Endothelial cell of umbilical vein (primary cell): ENCODE measurements around the gene TMEM135. TPM values are rescaled to one million over a fixed set of nuclear protein-coding genes. Genes with fewer than 3 reads are reported as not detected.

Source experiments
- BruUV-seq: library from RNA; stranded (reverse); fragments of 400-500 nt; replicated peaks from 2 replicates; lab custom pipeline; 2021; lab: Mats Ljungman, UMichigan
- CTCF ChIA-PET: fragments of 300-600, 350-600 bp; sonication (Branson Sonifier 250); formaldehyde crosslinking; loops from one replicate; lab custom pipeline; 2021; ENCODE audit warnings: antibody characterized with exemption, inconsistent platforms; lab: Charles Lee
- POLR2A ChIA-PET: fragments of 300-600, 350-600 bp; sonication (Branson Sonifier 250); formaldehyde crosslinking; loops from one replicate; lab custom pipeline; 2021; ENCODE audit warnings: antibody characterized with exemption, inconsistent platforms; lab: Charles Lee
- DNase-seq: peaks from one replicate; pipeline ENCODE4 v3.0.0-alpha.2; 2011; ENCODE audit warnings: low read depth, low spot score
- FAIRE-seq: peaks from 2 replicates; lab custom pipeline; 2011; peaks lifted over from hg19 to GRCh38; lab: Jason Lieb, UNC
- H2AFZ ChIP-seq: 2 replicates; pipeline ENCODE4 v1.6.0; 2012; ENCODE audit warnings: low read depth, low read length, control low read depth, inconsistent platforms
- H3K27ac ChIP-seq: 2 replicates; pipeline ENCODE4 v1.5.1; 2011; ENCODE audit warnings: low read depth, mild to moderate bottlenecking, control low read depth, low read length, moderate library complexity; ENCODE audit not compliant: insufficient read depth
- H3K27me3 ChIP-seq, 2 experiments: 2 replicates each; pipeline versions ENCODE4 v1.6.0 to v1.6.1; 2011; ENCODE audit warnings: low read length in 2 of 2, mixed read lengths in 1 of 2; ENCODE audit not compliant: control insufficient read depth in 2 of 2, insufficient read depth in 2 of 2
- H3K36me3 ChIP-seq, 2 experiments: 2 replicates in 1 of 2; 3 replicates in 1 of 2; pipeline ENCODE4 v1.5.1; 2011; ENCODE audit warnings: low read length in 2 of 2, mild to moderate bottlenecking in 1 of 2, moderate library complexity in 1 of 2; ENCODE audit not compliant: control insufficient read depth in 2 of 2, insufficient read depth in 2 of 2; ENCODE audit errors: extremely low read depth in 1 of 2
- H3K4me1 ChIP-seq: 3 replicates; pipeline ENCODE4 v1.5.1; 2011; ENCODE audit warnings: mild to moderate bottlenecking, low read length; ENCODE audit not compliant: control insufficient read depth, insufficient read depth; ENCODE audit errors: extremely low read depth
- H3K4me2 ChIP-seq: 2 replicates; pipeline ENCODE4 v1.6.1; 2011; ENCODE audit warnings: low read length, control low read depth, mixed read lengths; ENCODE audit not compliant: insufficient read depth
- H3K4me3 ChIP-seq, 3 experiments: fragments of 200-600 bp in 1 of 3; sonication (generic), shearing (Covaris generic) in 1 of 3; replicated peaks in 1 of 3; 2 replicates each; pipeline ENCODE4 v1.5.1; 2011 to 2016; ENCODE audit warnings: control low read depth in 3 of 3, low read length in 3 of 3, mild to moderate bottlenecking in 2 of 3, inconsistent platforms in 1 of 3, low read depth in 1 of 3, moderate library complexity in 1 of 3; ENCODE audit not compliant: insufficient read depth in 1 of 3
- H3K79me2 ChIP-seq: 2 replicates; pipeline ENCODE4 v1.6.0; 2012; ENCODE audit warnings: low read length, inconsistent platforms; ENCODE audit not compliant: control insufficient read depth, insufficient read depth
- H3K9ac ChIP-seq: replicated peaks from 2 replicates; pipeline ENCODE3; 2011; ENCODE audit warnings: low read length, control low read depth; ENCODE audit not compliant: insufficient read depth; ENCODE audit errors: extremely low read depth
- H3K9me1 ChIP-seq: replicated peaks from 3 replicates; pipeline ENCODE4 v1.6.0; 2011; ENCODE audit warnings: mild to moderate bottlenecking, low read length; ENCODE audit not compliant: control insufficient read depth, insufficient read depth; ENCODE audit errors: extremely low read depth
- H3K9me3 ChIP-seq: replicated peaks from 2 replicates; pipeline ENCODE4 v1.5.1; 2012; ENCODE audit warnings: low read length, inconsistent platforms; ENCODE audit not compliant: control insufficient read depth, insufficient read depth
- H4K20me1 ChIP-seq: replicated peaks from 2 replicates; pipeline ENCODE3; 2011; ENCODE audit warnings: mild to moderate bottlenecking, low read length; ENCODE audit not compliant: control insufficient read depth, insufficient read depth; ENCODE audit errors: extremely low read depth
- EZH2 ChIP-seq: IDR thresholded peaks from 2 replicates; pipeline ENCODE4 v1.6.1; 2012; ENCODE audit warnings: borderline replicate concordance, low read depth, mild to moderate bottlenecking, moderate library complexity, low read length, inconsistent platforms; ENCODE audit not compliant: severe bottlenecking
- FOS ChIP-seq: IDR thresholded peaks from 2 replicates; pipeline ENCODE4 v1.6.1; 2011; ENCODE audit warnings: mild to moderate bottlenecking, low read length, moderate library complexity, borderline replicate concordance; ENCODE audit not compliant: insufficient read depth
- GATA2 ChIP-seq: IDR thresholded peaks from 2 replicates; pipeline ENCODE4 v1.7.0; 2011; ENCODE audit warnings: low read depth, mild to moderate bottlenecking, moderate library complexity, mixed read lengths, low read length; ENCODE audit not compliant: insufficient read length, insufficient read depth
- JUN ChIP-seq: IDR thresholded peaks from 2 replicates; pipeline ENCODE4 v1.6.1; 2011; ENCODE audit warnings: borderline replicate concordance, low read depth; ENCODE audit not compliant: insufficient read length, insufficient read depth
- MYC ChIP-seq: IDR thresholded peaks from one replicate; pipeline ENCODE4 v1.6.1; 2011; ENCODE audit warnings: mild to moderate bottlenecking, low read depth, low read length
- POLR2A ChIP-seq: IDR thresholded peaks from 2 replicates; pipeline ENCODE4 v1.6.1; 2012; ENCODE audit warnings: low read depth, mild to moderate bottlenecking, control low read depth, low read length
- POLR2AphosphoS5 ChIP-seq: IDR thresholded peaks from 2 replicates; pipeline ENCODE4 v1.6.1; 2012; ENCODE audit warnings: low read depth, mild to moderate bottlenecking, control low read depth, low read length, moderate library complexity; ENCODE audit not compliant: insufficient read depth
- dilution Hi-C: fragments of 300-500 bp; cut with MboI; formaldehyde crosslinking; loops from one replicate; pipeline ENCODE4 v1.15.0; 2019; ENCODE audit warnings: low sequenced_read_pairs; ENCODE audit not compliant: extremely low pct_ligation_motif_present
- intact Hi-C: fragments of 100-400 bp; cut with micrococcal nuclease; formaldehyde crosslinking; loops from one replicate; pipeline ENCODE4 v1.10.0; 2022
- polyA plus RNA-seq, 4 experiments: library from polyadenylated mRNA; depleted of rRNA in 3 of 4; stranded (reverse) in 3 of 4; unstranded in 1 of 4; fragments of >200 nt; gene quantifications; 2 replicates each; pipeline versions ENCODE4 v1.2.1 to v1.2.3, GENCODE V29; 2011 to 2012; ENCODE audit warnings: missing spikeins in 1 of 4
- total RNA-seq: library from RNA; stranded (reverse); gene quantifications from 2 replicates; pipeline ENCODE4 v1.2.3, GENCODE V29; 2021
- TF ChIP-seq, protein P1 (sequence below), 2 donors: IDR thresholded peaks; 1 replicate in 1 of 2; 2 replicates in 1 of 2; pipeline ENCODE4 v1.5.1; 2011; ENCODE audit warnings: low read length in 2 of 2, mild to moderate bottlenecking in 2 of 2, moderate library complexity in 2 of 2, control low read depth in 1 of 2, inconsistent platforms in 1 of 2, low read depth in 1 of 2; ENCODE audit not compliant: insufficient read depth in 1 of 2; ENCODE audit errors: extremely low read depth in 1 of 2
- TF ChIP-seq, protein P2 (sequence below): IDR thresholded peaks from 2 replicates; pipeline ENCODE4 v1.6.1; 2011; ENCODE audit not compliant: insufficient read depth, insufficient read length

Gene TMEM135
- total and polyA plus RNA-seq, 2 donors (not counting 3 experiments of a cell fraction or from before 2014, with no cell fraction given) = 12.3 to 33.2 TPM

DNA sequence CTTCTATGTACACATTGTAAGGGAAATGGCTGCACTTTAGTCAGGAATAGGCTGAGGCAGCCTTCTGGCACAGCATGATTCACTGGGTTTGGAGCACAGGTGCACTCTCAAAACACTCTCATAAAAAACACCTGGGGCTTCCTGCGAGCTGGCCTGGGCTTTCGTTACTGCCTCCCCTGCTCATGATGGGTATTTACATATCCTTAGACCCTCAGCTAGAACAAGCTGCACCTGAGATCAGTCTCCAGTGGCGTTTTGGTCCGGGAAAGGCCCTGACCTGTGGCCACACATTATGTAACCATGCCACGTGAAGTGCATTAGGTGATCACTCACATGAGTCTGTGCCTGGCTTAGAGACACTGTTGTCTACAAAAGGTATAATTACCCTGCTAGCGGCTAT is 321.7 kb downstream of the TMEM135 start:
- no peak for TF ChIP-seq FOS
- TF ChIP-seq, protein P1, sequence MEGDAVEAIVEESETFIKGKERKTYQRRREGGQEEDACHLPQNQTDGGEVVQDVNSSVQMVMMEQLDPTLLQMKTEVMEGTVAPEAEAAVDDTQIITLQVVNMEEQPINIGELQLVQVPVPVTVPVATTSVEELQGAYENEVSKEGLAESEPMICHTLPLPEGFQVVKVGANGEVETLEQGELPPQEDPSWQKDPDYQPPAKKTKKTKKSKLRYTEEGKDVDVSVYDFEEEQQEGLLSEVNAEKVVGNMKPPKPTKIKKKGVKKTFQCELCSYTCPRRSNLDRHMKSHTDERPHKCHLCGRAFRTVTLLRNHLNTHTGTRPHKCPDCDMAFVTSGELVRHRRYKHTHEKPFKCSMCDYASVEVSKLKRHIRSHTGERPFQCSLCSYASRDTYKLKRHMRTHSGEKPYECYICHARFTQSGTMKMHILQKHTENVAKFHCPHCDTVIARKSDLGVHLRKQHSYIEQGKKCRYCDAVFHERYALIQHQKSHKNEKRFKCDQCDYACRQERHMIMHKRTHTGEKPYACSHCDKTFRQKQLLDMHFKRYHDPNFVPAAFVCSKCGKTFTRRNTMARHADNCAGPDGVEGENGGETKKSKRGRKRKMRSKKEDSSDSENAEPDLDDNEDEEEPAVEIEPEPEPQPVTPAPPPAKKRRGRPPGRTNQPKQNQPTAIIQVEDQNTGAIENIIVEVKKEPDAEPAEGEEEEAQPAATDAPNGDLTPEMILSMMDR (IDR thresholded peaks at IDR 0.05; ENCODE audit: extremely low read depth in 1 of 2, insufficient read depth in 1 of 2, low read depth in 1 of 2, low read length in 2 of 2) = no peak
- no peak for TF ChIP-seq EZH2
- TF ChIP-seq JUN = no peak
- TF ChIP-seq, protein P2, sequence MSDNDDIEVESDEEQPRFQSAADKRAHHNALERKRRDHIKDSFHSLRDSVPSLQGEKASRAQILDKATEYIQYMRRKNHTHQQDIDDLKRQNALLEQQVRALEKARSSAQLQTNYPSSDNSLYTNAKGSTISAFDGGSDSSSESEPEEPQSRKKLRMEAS = no peak
- TF ChIP-seq POLR2A = no peak
- no peak for TF ChIP-seq MYC
- TF ChIP-seq GATA2 = no peak
- TF ChIP-seq POLR2AphosphoS5 = no peak
- no peak overlapping the region for H2AFZ ChIP-seq
- dilution Hi-C loops (no loop called here), intact Hi-C loops (no loop called here)
- no TSS peak for BruUV-seq
- DNase-seq (no peak), FAIRE-seq (no peak)
- H4K20me1 ChIP-seq = no peaks in the 10 kb centered on the region
- no peaks in the 10 kb centered on the region for H3K79me2 ChIP-seq
- H3K36me3 ChIP-seq = no peaks in the 10 kb centered on the region
- no peak overlapping the region for H3K4me3 ChIP-seq
- no peaks in the 10 kb centered on the region for H3K9me1 ChIP-seq
- H3K27me3 ChIP-seq = no peaks in the 10 kb centered on the region
- no peak overlapping the region for H3K4me2 ChIP-seq
- no peak overlapping the region for H3K9ac ChIP-seq
- POLR2A ChIA-PET = no interaction called here
- H3K4me1 ChIP-seq = no peaks in the 10 kb centered on the region
- CTCF ChIA-PET = interaction anchor here (1.1 to 2.1 kb wide), 2 partner anchors 10 to 62 kb away, joined by 3 to 9 read pairs; no protein-coding TSS in a partner anchor
- no peak overlapping the region for H3K27ac ChIP-seq
- H3K9me3 ChIP-seq = no peaks in the 10 kb centered on the region
